Measurements from ENCODE around the gene ZNF160. TPM values are rescaled to one million over a fixed set of nuclear protein-coding genes. Genes with fewer than 3 reads are reported as not detected.

ZNF160 gene
- total and polyA plus RNA-seq, 2 experiments from 2014 or later = 16.9 to 48.7 TPM

- no peak overlapping the region for H2AFZ ChIP-seq
- Mint-ChIP-seq H3K4me3 (no peak overlapping the region), H3K27ac (no peak overlapping the region), H3K36me3 (ENCODE audit: low read depth) (peaks cover 55% of the 10 kb centered on the region), H3K27me3 (ENCODE audit: insufficient read depth, low read depth, poor library complexity) (peaks cover 4% of the 10 kb centered on the region), H3K9me3 (peaks cover 8% of the 10 kb centered on the region; the same call in 2 of the 3 replicates), H3K4me1 (peaks cover 7% of the 10 kb centered on the region)
- peaks cover 11% of the 10 kb centered on the region; the same call in 1 of the 2 replicates for H4K20me1 ChIP-seq (replicated peaks; ENCODE audit: insufficient read depth)
- H3K4me2 ChIP-seq = no peak overlapping the region
- no peak for TF ChIP-seq POLR2AphosphoS5 (IDR thresholded peaks at IDR 0.05; ENCODE audit: low read depth)
- TF ChIP-seq ZNF462 (CRISPR knock-in tag; IDR thresholded peaks at IDR 0.05) = no peak
- TF ChIP-seq EZH2 (IDR thresholded peaks at IDR 0.05; ENCODE audit: low read depth, unreplicated experiment) = no peak
- no peak overlapping the region for H3K27ac ChIP-seq (ENCODE audit: low read depth)
- H3K4me1 ChIP-seq (ENCODE audit: insufficient read depth) = no peaks in the 10 kb centered on the region
- H3K4me3 ChIP-seq = no peak overlapping the region
- peaks cover 21% of the 10 kb centered on the region; the same call in 1 of the 2 replicates for H3K79me2 ChIP-seq (replicated peaks; ENCODE audit: insufficient read depth)
- no peaks in the 10 kb centered on the region for H3F3A ChIP-seq (replicated peaks; ENCODE audit: low read depth)
- no peaks in the 10 kb centered on the region for H3K9me2 ChIP-seq (ENCODE audit: insufficient read depth)
- peaks cover 7% of the 10 kb centered on the region for H3K36me3 ChIP-seq (ENCODE audit: insufficient read depth)
- no peak for DNase-seq (ENCODE audit: low spot score)
- no peaks in the 10 kb centered on the region for H3K27me3 ChIP-seq (ENCODE audit: insufficient read depth)
- no peak for ATAC-seq
These were observed 24.6 kb downstream of the ZNF160 start for GRCh38 chr19:53078668-53079067.

GRCh38 chr19:53076984-53077383, 26.2 kb downstream of the ZNF160 start:
- DNase-seq (ENCODE audit: low spot score) = peak; percentile 97
- Mint-ChIP-seq H3K4me3 (no peak overlapping the region; the same call in 2 of the 3 replicates), H3K4me1 (peaks cover 7% of the 10 kb centered on the region), H3K27ac (no peak overlapping the region), H3K36me3 (ENCODE audit: low read depth) (peaks cover 56% of the 10 kb centered on the region), H3K27me3 (ENCODE audit: insufficient read depth, low read depth, poor library complexity) (peaks cover 6% of the 10 kb centered on the region), H3K9me3 (peaks cover 8% of the 10 kb centered on the region; the same call in 2 of the 3 replicates)
- no peak overlapping the region for H3K27ac ChIP-seq (ENCODE audit: low read depth)
- peaks cover 11% of the 10 kb centered on the region; the same call in 1 of the 2 replicates for H4K20me1 ChIP-seq (replicated peaks; ENCODE audit: insufficient read depth)
- no peaks in the 10 kb centered on the region for H3K9me2 ChIP-seq (ENCODE audit: insufficient read depth)
- ATAC-seq = peak; percentile 99
- H3K4me2 ChIP-seq = no peak overlapping the region
- H2AFZ ChIP-seq = no peak overlapping the region
- no peaks in the 10 kb centered on the region for H3K4me1 ChIP-seq (ENCODE audit: insufficient read depth)
- peaks cover 18% of the 10 kb centered on the region; the same call in 1 of the 2 replicates for H3K79me2 ChIP-seq (replicated peaks; ENCODE audit: insufficient read depth)
- H3K4me3 ChIP-seq = no peak overlapping the region
- H3F3A ChIP-seq (replicated peaks; ENCODE audit: low read depth) = no peaks in the 10 kb centered on the region
- H3K27me3 ChIP-seq (ENCODE audit: insufficient read depth) = no peaks in the 10 kb centered on the region
- peaks cover 14% of the 10 kb centered on the region for H3K36me3 ChIP-seq (ENCODE audit: insufficient read depth)
- TF ChIP-seq ETS1 (IDR thresholded peaks at IDR 0.05) (no peak), EZH2 (IDR thresholded peaks at IDR 0.05; ENCODE audit: low read depth, unreplicated experiment) (no peak), POLR2AphosphoS5 (IDR thresholded peaks at IDR 0.05; ENCODE audit: low read depth) (no peak), ZNF462 (CRISPR knock-in tag; IDR thresholded peaks at IDR 0.05) (peak; percentile 65; the same call in 1 of the 2 replicates)
